ENCODE data around the gene ZFYVE21.

ZFYVE21 gene

GRCh38 chr14:103715052-103716000 lies at the start of gene ZFYVE21, which contains the start of gene XRCC3:
Gene ZFYVE21, plus strand, starts transcription at chr14:103715810. Its CDS starts 32 bp downstream, at chr14:103715842.
Gene XRCC3, minus strand, starts transcription at chr14:103715451. Its CDS starts 4,364 bp downstream, at chr14:103711087.
- peak; percentile 99 for DNase-seq (ENCODE audit: low spot score)

- DNase-seq (ENCODE audit: low spot score) = no peak
Observed at GRCh38 chr14:103667671-103668070, 47.9 kb upstream of the ZFYVE21 start.

DNA sequence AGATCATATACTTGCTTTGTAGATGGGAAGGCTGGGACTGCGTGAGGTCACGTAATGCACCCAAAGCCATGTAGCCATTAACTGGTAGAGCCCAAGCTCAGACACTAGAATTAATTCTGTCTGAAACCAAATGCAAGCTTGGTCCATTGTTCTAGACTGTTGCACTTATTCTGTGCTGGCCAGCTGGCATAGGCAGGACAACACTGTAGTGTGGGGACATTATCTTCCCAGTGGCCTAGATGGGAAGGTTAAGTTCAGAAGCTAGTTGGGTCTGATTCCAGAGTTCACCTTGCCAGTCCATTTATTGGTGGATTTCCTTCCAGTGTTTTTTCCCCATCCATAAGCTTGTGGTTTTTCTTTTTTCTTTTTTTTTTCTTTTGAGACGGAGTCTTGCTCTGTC lies 47.5 kb upstream of the ZFYVE21 start:
- no peak for DNase-seq (ENCODE audit: low spot score)

GRCh38 chr14:103669370-103669769 lies 46.2 kb upstream of the ZFYVE21 start:
- no peak for DNase-seq (ENCODE audit: low spot score)

DNA sequence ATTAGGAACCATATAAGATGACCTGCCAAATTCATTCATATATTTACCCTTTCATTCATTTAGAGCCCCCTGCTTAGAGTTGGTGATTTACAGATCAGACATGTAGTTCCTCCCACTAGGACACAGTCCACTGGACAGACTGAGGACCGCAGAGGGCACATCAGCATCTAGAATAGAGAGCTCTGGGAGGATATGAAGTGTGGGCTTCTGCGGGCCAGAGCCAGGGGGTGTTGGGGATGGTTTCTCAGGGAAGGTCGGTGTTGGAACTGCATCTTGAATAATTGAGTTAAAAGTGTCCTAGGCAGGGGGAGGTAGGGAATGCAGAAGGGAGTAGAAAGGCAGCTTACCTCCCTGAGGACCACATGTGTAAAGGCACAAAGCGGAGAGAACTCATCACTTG lies 43.7 kb upstream of the ZFYVE21 start:
- DNase-seq (ENCODE audit: low spot score) = no peak

DNA sequence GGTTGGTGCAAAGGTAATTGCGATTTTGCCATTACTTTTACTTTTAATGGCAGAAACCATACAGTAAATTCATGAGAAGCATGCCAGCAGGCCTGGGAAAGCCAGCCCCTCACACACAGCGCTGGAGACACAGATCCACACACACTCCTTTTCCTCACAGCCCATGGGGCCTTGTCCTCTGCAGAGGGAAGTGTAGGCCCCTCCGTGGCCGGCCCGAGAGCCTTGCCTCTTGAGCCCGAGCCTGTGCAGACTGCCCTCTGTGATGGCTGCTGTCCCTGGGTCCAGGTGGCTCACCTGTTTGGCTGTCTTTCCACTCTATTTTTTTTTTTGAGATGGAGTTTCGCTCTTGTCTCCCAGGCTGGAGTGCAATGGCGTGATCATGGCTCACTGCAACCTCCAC lies 39.7 kb upstream of the ZFYVE21 start:
- DNase-seq (ENCODE audit: low spot score) = no peak

DNA sequence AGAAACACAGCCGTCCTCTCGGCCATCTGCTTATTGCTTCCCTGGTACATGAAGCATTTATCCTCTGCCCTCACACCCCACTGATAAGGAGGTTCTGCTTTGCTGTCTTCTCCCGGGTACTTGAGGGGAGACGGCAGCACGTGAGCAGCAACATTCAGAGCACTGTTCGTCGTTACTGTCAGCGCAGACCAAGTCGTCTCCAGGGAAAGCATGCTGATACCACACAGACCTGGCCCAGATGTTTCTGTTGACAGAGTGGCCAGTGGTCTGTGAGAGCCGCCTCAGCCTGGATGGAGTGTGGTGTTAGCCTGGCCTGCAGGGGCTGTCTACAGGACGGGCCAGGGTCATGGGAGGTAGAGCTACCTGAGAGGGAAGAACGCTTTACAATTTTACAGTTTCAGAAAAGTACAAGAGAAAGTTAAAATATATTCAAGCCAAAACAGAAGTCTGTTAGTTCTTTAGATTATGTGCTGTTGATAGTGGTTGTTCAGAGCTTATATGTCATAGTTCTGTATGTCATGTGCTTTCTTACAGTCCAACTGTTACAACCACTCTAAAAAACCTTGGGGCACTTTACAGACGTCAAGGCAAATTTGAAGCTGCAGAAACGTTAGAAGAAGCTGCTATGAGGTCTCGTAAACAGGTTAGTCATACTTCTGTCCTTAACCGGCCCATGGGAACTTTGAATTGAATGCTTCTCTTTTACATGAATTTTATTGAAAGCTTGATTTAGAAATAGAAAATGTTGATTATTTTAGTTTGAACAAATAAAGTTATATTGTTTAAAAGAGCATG lies 38.5 kb upstream of the ZFYVE21 start:
- DNase-seq (ENCODE audit: low spot score) = no peak

DNA sequence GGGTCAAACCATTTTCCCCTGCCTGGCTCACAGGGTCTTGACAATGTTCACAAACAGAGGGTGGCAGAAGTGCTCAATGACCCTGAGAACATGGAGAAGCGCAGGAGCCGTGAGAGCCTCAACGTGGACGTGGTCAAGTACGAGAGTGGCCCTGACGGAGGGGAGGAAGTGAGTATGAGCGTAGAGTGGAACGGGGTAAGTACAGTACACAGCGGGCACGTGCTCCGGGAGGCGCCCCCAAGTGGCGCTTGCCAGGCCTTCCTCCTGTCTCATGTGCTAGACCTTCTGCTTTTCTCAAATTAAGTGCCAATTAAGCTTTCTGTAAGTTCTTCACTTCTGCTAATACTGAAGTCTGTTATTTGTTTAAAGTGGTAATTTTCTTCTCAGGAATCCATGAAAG lies 36.3 kb upstream of the ZFYVE21 start:
- peak; percentile 74 for DNase-seq (ENCODE audit: low spot score)

DNA sequence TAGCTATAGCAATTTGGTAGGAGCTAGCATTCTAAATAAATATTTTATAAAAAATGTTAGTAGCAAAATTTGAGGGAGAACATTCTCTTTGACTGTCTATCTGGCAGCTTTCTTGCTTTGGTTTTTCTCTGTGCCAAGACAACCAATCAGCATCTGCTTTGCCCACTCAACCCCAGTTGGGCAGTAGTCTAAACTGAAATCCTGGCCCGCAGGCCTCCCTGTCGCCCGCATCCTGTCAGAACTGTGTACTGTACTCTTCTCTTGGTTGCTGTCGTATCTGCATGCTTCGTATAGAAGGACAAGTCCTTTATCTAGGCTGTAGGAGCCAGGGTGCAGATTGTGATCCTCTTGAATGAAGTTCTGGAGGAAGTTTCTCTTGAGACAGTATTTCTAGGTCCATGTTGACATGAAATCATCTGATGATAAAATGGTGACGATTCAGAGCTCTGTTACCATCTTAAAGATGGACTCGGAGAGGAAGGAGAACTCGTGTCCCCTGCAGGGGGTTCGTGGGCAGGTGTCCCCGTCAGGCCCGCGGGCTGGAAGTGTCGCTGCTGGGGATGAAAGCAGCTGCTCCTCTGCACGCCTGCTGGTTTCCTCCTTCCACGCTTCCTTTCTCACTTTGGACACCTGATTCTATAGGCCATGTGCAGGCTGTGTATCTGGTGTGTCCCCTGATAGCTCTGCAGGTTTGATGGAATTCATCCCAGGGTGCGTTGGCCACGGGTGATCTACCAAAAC lies 34.9 kb upstream of the ZFYVE21 start:
- DNase-seq (ENCODE audit: low spot score) = no peak

- no peak for DNase-seq (ENCODE audit: low spot score)
Observed at GRCh38 chr14:103683139-103683538, 32.5 kb upstream of the ZFYVE21 start.

DNA sequence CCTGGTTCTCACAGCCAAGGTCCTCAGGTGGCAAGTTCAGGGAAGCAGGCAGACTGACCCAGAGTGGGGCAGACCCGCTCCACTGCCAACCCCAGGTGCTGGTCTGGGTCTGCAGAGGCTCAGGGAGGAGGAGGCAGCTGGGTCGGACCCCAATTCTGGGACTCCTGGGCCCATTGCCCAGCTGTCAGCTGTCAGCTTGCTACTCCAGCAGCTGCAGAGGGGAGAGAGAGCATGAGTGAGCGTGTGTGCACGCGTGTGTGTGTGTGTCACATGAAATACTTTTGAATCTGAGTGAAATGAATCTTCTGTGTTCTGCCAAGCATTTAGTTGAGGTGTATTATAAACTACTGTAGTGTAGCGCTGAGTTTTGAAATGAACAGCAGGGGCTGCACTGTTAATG lies 31.1 kb upstream of the ZFYVE21 start:
- DNase-seq (ENCODE audit: low spot score) = no peak

GRCh38 chr14:103684871-103685270 lies 30.7 kb upstream of the ZFYVE21 start:
- no peak for DNase-seq (ENCODE audit: low spot score)

- DNase-seq (ENCODE audit: low spot score) = no peak
Observed at GRCh38 chr14:103685276-103686211, 30.1 kb upstream of the ZFYVE21 start.

DNA sequence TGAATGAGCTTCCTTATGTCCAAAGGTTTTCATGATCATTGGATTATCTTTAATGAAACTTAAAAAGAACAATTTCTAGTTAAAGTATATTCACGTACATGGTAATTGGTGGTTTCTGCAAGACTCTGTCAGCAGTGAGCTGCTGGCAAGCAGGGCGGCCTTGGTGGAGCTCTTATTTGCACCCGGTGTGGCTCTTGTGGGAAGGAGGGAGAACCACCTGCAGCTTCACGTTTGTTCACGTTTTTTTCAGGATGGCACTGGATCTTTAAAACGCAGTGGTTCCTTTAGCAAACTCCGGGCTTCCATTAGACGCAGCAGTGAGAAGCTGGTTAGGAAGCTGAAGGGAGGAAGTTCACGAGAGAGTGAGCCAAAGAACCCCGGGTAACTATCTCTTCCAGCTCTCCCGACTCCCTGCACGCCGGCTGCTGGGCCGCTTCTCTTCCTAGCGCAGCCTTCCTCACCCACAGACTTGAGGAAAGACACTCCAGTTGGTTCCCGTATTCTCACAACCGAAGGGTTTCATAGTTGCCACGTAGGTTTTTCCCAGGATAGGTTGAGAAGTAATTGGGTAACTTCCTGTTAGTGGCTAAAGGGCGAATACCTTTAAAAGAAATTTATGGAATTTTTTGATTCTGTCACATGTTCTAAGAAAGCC lies 28.7 kb upstream of the ZFYVE21 start:
- DNase-seq (ENCODE audit: low spot score) = no peak

DNA sequence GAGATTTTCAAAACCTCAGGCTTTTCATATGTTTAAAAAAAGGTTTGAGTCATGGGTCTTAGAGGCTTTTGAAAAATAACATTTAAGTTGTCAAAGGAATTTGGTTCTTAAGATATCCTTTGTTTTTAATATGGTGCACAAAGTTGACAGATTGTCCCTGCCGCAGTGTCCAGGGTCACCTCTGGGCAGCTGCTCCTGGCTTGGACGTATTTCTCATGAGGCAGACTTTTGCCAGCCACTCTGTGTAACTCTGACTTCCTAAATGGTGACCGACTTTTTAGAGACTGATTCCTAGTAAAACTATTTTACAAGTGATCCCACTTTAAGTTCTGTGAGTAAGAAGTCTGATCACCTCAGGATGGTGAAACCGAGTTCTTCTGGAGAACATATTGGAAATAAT lies 27.9 kb upstream of the ZFYVE21 start:
- DNase-seq (ENCODE audit: low spot score) = no peak

- DNase-seq (ENCODE audit: low spot score) = no peak
Observed at GRCh38 chr14:103688441-103688840, 27.2 kb upstream of the ZFYVE21 start.

DNA sequence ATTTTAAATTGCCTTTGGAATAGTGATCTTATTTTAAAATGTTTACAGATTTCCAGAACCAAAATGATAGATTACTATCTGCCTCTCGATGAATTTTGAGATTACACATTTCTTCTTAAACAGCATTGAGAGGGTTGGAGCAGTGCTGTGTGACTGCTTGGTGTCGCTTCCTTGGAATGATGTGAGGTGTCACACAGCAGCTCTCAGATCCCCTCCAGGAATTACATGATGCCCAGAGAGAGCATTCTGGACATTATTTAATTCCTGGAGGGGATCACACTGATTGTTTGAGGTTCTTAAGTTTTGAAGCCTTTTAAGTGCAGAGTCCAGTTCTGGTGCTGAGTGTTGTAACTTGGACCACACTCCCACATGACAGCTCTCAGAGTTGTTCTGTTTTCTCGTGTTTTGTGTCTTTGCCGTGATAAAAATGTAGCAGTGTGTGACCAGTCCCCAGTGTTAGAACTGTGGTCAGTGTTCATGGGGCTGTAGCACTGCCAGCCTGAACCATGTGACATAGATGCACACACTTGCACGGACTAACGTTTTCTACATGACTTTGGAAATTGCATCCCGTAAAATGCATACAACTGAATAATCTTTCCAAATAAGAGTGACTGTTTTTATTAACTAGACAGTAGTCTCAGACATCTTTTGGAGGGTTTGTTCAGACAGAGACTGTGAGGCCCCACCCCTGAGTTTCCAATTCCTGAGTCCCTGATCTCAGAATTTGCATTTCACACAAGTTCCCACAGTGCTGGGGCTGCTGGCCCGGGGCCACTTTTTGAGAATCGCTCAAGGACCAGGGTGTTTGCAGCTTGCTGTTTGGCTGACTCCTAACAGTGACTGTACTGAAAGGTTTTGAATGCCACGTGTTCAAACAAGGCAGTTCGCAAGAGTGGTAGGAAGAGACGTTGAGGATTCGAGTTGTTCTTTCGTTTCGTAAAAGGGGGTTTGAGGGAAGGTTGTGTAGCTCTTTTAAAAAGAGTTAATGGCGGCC lies 26.4 kb upstream of the ZFYVE21 start:
- peak; percentile 86 for DNase-seq (ENCODE audit: low spot score)

DNA sequence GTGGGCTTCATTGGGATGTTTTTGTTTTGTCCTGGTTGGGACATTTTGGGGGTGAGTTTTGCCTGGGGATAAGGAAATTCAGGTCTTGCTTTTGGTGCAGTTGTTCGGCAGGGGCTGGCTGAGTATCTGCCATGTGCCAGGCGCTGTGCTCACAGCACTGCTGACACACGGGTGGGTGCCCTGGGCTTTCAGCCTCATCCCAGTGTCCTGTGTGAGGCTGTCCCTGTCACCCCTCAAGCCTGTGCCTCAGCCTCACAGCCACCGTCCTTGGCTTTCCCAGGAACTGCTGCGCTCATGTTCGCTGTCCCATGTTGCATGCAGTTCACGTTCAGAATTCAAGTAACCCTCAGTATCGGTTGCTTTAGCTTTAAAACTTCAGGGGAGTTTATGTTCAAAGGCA lies 25.3 kb upstream of the ZFYVE21 start:
- no peak for DNase-seq (ENCODE audit: low spot score)

- peak; percentile 83 for DNase-seq (ENCODE audit: low spot score)
Observed at GRCh38 chr14:103691655-103692054, 24.0 kb upstream of the ZFYVE21 start.
